ENCODE measurements around the gene ZNF354C. TPM values are rescaled to one million over a fixed set of nuclear protein-coding genes. Genes with fewer than 3 reads are reported as not detected.

ZNF354C gene
- total RNA-seq (2022; extraction: Qiagen RNA extraction; ENCODE audit: low read depth): 0.50 to 1.0 TPM (median 0.70 TPM) in 5 replicates

GRCh38 chr5:179060116-179061008 is at the start of gene ZNF354C:
TSS of gene ZNF354C (plus strand) at chr5:179060373. CDS start at chr5:179062069, 1,696 bp downstream.

GRCh38 chr5:179023528-179024189 is 36.5 kb upstream of the ZNF354C start, which contains the start of gene ZNF879:
TSS of gene ZNF879 (plus strand) at chr5:179023804. CDS start at chr5:179025005, 1,201 bp downstream.

Other genes with a start within 250 kb of the ZNF354C start
- gene ZNF354B, start 200.4 kb upstream of the ZNF354C start, total RNA-seq (2022; extraction: Qiagen RNA extraction; ENCODE audit: low read depth): 3.2 to 5.4 TPM (median 5.0 TPM) in 5 replicates
- gene ZFP2, start 164.5 kb upstream of the ZNF354C start, total RNA-seq (2022; extraction: Qiagen RNA extraction; ENCODE audit: low read depth): not detected in 5 replicates
- gene ZNF454, start 119.2 kb upstream of the ZNF354C start, total RNA-seq (2022; extraction: Qiagen RNA extraction; ENCODE audit: low read depth): not detected in 5 replicates
- gene GRM6, start 65.1 kb upstream of the ZNF354C start, total RNA-seq (2022; extraction: Qiagen RNA extraction; ENCODE audit: low read depth): not detected in 5 replicates
- gene ZNF879, start 36.6 kb upstream of the ZNF354C start, total RNA-seq (2022; extraction: Qiagen RNA extraction; ENCODE audit: low read depth): 0.51 to 1.1 TPM (median 0.90 TPM) in 5 replicates

All from A549 treated with GW870086 at 1 μM for 4 hours (cell line).